ENCODE measurements around the gene WDR37. TPM values are rescaled to one million over a fixed set of nuclear protein-coding genes. Genes with fewer than 3 reads are reported as not detected.

Gene WDR37, protein sequence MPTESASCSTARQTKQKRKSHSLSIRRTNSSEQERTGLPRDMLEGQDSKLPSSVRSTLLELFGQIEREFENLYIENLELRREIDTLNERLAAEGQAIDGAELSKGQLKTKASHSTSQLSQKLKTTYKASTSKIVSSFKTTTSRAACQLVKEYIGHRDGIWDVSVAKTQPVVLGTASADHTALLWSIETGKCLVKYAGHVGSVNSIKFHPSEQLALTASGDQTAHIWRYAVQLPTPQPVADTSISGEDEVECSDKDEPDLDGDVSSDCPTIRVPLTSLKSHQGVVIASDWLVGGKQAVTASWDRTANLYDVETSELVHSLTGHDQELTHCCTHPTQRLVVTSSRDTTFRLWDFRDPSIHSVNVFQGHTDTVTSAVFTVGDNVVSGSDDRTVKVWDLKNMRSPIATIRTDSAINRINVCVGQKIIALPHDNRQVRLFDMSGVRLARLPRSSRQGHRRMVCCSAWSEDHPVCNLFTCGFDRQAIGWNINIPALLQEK
- 9.8 and 13.0 TPM in 2 replicates for total RNA-seq

DNA sequence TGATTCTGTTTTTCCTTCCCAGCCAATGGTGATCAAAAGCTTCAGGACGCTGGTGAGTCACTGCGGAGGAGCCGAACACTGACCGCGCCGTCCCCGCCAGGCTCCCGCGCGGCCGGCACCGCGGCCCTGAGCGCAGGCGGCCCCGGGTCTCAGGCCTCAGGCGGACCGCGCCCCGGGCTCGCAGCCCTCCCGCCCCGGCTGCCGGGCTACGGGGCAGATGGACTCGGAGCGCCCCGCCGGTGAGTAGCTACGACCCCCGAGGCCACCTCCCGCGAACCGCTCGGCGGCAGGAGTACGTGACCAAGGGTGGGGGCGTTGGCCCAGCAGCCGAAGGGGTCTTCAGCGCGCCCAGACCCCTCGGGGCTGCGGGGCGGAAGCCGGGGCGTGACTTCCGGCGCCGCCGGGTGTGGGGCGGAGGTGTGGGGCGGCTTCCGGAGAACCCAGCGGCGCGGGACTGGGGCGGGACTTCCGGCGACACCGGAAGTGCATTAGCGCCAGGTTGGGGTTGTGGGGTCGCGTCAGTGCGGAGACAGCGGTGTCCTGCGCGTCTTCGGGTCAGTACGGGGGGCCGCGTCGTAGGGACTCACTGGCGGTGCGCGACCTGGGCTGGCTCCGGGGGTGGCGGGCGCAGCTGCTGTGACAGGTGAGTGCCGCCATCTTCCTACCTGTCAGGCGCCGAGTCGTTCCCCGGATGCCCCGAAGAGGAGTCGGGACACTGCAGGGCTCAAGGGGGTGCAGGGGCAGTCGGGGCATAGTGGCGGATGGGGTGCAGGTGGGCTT lies at the start of gene WDR37:
WDR37 (plus strand) TSS at position 60 of the 780 bp plus-strand sequence. CDS start 15,771 bp downstream, outside the sequence.

DNA sequence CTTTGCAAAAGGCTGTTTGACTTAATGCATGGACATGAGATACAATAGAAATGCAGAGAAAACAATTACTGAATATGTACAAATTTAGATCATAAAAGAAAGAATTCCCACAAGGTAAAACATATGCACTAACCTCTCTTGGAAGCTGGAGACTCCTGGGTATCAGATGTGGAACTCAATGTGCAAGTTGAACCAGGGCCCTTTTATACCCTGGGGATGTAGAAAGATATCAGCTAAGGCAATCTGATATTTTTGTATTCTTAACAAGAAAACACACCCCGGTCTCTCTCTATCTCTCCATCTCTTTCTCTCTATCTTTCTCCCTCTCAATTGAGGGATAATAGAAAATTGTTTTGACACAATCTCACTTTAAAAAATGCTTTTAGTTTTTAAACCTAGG lies 30.5 kb upstream of the WDR37 start, which contains the start of gene IDI2:
IDI2 (minus strand) TSS at position 177 of the 400 bp plus-strand sequence. CDS start 1,136 bp downstream, outside the sequence.

DNA sequence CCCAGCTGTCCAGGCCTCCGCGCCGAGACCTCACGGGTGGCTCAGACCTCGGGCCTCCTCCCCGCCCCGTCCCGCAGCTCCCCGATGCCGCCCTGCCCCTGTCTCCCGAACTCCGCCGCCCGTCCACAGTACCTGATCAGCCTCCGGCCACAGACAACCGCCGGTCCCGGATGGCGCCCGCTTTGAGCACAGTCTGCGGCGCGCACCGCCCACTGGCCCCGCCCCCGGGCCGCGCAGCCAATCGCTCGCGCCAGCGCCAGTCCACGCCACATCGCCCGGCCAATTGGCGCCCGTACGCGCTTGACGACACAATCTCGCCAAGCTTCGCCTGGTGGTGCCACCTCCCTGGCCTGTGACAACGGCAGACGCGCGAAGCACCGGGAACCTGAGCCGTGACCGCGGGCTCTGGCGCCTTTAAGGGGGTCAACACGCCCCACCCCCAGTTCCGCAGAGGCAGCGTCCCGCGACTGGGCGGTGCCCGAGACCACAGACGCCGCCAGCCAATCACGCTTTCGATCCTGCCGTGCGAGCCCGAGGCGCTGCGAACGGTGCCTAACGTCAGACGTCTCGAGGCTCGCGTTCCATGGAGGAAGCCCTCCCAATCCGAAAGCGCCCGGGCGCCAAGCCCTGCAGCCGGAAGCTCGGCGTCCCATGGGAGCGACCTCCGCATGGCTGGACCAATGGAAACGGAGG lies 7.3 kb upstream of the WDR37 start, which contains the start of gene IDI1:
IDI1 (minus strand) TSS at position 388 of the 693 bp plus-strand sequence; CDS start at position 272, 116 bp downstream.

Other genes starting within 250 kb of the WDR37 start
- 19.5 and 25.3 TPM in 2 replicates for gene LARP4B, start 124.7 kb upstream of the WDR37 start, total RNA-seq
- gene GTPBP4, start 68.0 kb upstream of the WDR37 start, total RNA-seq, result 34.0 and 46.1 TPM in 2 replicates
- not detected in 2 replicates for gene IDI2, start 30.5 kb upstream of the WDR37 start, total RNA-seq
- gene IDI1, start 7.3 kb upstream of the WDR37 start, total RNA-seq, result 124 and 165 TPM in 2 replicates